HG03558 (cell line): ENCODE data around the gene CUX1.
"Not testable (repeated sequence)": the region's sequence is repeated elsewhere in the genome, so short reads cannot be mapped to it uniquely, and the experiment has no call there.

ENCODE experiments used
- ATAC-seq: cut with Tn5 transposase; IDR thresholded peaks from one replicate; pipeline ENCODE4 v1.9.1; 2021; ENCODE audit warnings: moderate number of reproducible peaks; ENCODE audit not compliant: unreplicated experiment; ENCODE audit errors: extremely low read depth

Gene CUX1

DNA sequence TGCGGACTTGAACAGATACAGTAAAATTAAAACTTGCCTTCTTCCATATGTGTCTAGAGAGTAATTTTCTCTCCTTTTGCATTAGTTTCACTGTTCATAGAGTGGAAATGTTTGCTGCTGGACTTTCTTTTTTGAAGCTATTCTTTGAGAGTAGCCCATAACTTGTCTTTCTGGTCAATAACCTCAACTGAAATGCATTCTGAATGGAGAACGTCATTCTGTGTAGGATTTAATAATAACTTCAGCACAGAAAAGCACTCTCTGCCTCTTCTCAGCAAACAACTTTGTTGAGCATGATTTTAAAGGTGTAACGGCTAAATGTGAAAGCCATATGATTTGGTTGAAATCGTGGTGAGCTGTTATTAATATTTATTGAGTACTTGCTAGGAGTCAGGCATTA lies 111.8 kb downstream of the CUX1 start:
- no peak for ATAC-seq

DNA sequence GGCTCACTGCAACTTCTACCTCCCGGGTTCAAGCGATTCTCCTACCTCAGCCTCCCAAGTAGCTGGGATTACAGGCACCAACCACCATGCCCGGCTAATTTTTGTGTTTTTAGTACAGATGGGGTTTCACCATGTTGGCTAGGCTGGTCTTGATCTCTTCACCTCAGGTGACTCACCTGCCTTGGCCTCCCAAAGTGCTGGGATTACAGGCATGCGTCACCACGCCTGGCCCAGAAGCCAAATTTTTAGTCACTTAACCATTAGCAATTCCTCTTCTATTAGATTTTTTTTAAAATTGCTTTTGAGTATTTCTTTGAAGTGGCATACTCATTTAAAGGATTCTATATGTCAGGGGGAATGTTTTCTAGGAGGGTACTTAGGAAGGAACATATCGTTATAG lies 112.5 kb downstream of the CUX1 start:
- ATAC-seq = not testable (repeated sequence)

DNA sequence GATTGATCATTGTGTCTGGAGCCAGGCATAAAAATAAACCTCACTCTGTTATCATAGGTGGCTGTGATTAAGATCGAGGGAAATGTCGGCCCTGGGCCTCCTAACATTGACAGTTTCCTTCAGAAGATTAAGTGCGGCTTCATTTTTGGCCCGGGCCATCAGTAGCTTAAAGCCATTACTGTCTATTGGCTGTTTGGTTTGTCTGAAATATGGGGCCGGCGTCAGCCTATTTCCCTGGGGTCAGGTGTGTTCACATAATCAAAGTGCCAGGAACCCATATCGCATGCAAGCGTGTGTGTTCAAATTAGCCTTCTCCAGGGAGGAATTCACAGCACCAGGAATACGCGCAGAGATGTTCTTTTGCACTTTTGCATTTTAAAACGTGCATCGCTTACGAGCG lies 114.7 kb downstream of the CUX1 start:
- no peak for ATAC-seq

DNA sequence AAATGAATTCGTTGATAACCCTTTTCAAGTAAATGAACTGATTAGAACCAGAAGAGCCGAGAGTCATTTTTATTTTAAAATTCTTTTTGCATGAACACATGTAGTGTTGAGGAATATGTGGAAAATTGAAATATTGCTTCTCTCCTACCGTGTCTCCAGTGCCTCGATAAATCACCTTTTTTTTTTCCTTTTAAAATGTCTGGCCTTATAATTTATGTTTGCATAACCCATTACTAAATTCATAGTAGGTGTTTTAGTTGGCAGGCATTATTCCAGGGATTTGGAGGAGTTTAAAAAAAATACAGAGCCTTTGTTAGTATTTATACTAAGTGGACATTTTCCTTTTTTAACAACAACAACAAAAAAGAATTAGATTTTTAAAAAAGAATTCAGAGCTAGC lies 115.6 kb downstream of the CUX1 start:
- no peak for ATAC-seq

DNA sequence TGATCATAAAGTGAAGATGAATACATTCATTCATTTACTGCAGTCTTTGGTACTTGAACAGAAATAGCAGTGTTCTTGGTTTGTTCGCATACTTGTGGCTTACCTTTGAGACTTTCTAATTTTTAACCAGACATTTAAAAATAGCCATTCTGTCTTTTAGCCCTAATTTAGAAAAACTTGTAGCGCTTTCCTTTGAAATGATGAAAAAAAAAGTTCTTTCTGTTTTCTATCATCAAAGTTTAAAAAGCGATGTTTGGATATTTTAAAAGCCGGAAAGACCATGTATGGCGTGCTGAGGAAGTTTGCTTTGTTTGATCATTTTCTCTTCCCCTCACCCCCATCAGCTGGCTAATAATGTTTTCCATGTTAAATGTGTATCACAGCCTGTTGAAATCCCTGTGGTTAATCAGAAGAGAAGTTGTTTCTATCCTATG lies 116.3 kb downstream of the CUX1 start:
- ATAC-seq = no peak

DNA sequence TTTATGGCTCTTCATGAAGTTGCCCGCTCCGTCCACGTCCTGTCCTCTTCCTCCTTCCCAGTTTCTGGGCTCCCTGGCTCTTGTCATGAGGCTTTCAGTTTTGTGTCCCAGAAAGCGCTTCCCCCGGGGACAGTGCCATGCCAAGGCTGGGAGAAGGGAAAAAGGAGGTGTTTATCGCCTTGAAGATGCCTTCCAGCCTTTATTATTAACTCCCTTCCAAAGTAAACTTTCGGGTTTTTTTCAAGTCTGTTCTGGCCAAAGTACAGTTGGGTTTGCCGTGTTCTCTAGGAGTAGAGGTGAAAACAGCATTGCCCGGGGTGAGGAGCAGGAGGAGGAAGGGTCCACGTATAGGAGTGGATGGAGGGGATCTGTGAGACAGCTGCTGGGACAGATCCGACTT lies 117.2 kb downstream of the CUX1 start:
- no peak for ATAC-seq

DNA sequence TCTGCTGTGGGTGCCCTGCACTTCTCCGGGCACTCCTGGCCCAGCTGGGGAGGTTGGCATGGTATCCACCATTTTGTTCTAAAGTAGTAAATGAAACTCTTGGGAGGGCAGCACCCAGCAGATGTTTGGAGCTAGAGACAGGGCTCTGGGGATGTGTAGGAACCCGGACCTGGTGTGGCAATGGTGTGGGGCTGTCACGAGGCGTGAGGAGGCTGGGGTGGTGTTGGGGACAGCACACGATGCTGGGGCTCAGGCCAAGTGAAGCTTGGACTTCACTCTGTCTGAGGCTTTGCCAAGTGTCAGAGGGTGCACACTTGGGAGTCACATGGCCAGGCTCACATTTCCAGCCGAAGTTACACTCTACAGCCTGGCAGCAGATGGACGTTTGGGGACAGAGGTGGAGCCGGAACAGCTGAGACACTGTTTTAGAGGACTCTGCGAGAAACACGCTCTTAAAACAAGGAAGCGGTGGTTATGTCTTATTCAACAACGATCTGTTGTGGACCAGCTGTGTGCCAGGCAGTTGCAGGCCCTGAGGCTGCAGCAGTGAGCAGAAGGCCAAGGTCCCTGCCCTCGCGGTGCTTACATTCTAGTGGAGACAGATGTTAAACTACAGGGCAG lies 118.2 kb downstream of the CUX1 start:
- ATAC-seq = no peak

DNA sequence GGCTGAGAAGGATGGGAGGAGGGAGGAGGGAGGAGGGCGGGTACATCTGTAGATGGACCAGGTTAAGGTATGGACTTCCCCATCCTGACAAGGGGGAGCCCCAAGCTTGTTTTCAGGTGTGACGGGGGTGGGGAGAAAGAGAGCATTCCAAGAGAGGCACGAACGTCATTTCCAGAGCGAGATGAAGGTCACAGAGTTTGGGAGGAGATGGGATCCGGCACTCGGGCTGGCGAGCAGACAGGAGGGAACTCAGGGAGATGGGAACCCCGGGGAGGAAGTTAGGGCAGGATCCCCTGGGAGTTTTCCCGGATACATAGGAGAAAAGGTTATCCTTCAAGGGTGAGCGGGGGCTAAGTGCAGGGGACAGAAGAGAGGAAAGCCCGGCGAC lies 118.8 kb downstream of the CUX1 start:
- ATAC-seq = no peak

DNA sequence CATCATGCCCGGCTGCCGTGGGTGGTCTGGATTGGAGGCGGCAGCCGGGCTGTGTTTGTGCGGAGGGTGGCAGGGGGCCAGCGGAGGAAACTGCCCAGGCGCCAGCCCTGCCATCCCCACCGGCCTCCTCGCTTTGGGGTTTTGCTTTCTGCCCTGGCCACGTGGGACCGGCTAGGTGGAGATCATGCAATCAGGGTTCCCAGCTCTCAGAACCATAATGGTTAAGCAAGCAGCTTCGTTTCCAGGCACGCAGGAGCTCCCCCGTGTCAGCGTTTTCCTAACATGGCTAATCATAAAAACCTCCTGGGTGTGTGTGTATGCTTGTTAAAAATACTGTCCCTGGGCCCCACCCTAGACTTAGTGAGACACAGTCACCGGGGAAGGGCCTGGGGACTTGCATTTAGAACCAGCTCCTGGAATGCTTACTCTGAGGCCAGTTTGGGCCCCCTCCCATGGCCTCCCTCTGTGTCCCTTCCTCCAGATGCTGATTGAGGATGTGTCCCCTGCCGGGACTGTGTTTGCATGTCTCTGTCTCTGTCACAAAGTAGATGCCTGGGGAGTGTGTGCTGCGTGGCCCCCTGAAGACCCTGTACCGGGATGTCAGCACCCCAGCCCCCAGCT lies 119.3 kb downstream of the CUX1 start:
- ATAC-seq = no peak

DNA sequence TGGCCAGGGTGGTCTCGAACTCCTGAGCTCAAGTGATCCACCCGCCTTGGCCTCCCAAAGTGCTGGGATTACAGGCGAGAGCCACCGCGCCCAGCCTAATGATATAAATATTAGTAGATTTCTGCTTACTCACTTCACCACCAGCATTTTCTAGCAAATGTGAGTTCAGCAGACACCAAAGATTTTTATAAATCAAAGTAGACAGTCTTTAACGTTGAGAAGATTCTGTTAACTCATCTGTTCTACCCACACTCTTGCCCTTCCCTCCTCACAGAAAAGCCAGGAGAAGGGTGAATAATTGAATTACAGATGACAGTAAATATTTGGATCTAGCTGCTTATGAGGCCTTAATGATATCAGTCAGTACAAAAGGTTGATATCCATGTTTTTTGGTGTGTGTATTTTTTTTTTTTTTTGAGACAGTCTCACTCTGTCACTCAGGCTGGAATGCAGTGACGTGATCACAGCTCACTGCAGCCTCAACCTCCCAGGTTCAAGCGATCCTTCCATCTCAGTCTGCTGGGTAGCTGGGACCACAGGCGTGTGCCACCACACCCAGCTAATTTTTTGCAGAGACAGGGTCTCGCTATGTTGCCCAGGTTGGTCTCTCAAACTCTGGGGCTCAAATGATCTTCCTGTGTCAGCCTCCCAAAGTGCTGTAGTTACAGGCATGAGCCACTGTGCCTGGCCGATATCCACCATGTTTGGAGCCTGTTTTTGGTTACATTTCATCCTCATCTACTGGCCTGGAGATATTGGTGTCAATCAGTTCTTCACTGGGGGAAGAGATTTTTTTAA lies 120.5 kb downstream of the CUX1 start:
- no peak for ATAC-seq

DNA sequence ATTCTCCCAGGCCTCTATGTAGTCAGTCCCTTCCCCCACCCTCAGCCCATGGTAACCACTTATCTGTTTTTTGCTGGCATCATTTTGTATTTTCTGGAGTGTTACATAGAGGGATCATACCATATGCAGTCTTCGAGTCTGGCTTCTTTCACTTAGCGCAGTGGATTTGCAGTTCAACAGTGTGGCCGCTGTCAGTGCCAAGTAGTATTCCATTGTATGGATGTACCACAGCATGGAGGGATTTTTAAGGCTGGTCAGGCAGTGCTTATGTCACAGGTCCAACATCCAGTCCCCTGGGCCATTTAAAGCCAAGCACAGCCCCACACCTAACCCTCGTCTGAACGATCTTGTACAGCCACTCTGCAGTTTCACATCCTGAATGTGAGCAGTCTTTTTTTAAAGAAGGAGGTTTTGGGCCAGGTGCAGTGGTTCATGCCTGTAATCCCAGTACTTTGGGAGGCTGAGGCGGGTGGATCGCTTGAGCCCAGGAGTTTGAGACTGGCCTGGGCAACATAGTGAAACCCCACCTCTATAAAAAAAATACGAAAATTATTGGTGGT lies 121.8 kb downstream of the CUX1 start:
- no peak for ATAC-seq

DNA sequence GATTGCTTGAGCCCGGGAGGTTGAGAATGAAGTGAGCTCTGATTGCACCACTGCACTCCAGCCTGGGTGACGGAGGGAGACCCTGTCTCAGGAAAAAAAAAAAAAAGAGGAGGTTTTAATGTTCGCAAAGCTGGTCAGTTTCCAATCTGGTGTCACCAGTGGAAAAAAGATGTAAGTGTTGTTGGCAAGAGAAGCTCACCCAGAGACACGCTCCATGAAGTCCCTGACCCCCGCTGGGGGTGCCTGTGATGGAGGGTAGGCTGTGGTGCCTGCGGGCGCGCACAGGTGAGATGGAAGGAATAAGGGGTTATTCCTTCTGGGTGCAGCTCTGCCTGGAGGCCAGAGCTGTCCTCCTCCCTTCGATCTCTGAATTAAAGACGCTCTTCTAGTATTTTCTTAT lies 122.7 kb downstream of the CUX1 start:
- no peak for ATAC-seq

DNA sequence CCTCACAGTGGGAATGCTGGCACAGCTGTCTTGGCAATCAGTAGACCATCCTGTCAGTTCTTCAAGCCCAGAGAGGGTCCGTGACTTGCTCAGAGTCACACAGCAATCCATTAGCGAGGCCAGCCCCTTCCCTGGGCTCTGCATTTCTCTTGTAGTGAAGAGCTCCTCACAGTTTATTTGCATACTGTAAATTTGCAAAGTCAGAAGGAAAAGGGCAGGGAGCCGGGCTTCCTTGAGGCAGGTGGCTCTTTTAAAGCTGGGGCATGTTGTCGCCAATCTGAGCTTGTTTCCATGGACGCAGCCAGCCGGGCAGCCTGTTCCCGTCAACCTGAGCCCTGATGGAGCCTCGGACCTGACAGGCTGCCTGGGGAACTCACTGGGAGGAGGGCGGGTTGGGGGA lies 123.4 kb downstream of the CUX1 start:
- ATAC-seq = no peak

DNA sequence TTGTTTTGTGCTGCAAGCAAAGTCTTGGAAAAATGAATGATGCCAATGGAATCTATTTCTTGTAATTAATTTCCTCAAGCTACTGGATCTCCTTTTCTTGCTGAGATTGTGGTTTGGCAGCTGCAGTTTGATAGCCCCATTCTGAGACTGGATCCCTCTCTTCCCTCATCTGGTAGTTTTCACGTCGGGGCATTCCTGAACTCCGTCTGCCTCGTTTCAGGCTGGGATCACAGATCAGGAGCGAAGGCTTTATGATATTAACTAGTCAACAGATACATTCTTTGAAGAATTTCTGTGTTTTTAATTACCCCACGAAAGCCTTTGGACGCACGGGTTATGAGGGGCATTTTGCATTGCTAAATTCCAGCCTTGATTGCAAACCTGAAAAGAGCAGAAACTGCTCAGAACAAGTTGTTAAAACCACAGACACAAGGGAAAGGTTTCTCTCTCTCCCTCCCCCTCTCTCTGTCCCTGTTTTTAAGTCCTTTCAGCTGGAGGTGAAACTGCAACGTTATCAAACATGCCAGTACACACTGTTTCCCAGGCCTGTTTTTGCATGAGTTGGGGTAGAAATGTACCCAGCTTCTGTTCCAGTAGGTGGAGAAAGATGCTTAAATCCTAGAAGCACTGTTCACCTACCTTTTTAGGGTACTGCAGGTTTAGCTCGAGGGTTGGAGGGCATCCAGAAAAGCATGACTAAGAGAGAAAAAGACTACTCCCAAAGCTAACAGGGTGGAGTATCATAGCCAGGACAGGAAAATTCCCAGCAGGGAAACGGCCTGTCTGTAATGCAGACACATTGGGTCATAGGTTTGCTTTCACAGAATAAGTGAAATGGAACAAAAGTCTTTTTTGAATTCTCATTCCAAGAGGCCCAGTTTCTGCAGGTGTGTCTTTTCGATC lies 124.3 kb downstream of the CUX1 start:
- ATAC-seq = no peak

DNA sequence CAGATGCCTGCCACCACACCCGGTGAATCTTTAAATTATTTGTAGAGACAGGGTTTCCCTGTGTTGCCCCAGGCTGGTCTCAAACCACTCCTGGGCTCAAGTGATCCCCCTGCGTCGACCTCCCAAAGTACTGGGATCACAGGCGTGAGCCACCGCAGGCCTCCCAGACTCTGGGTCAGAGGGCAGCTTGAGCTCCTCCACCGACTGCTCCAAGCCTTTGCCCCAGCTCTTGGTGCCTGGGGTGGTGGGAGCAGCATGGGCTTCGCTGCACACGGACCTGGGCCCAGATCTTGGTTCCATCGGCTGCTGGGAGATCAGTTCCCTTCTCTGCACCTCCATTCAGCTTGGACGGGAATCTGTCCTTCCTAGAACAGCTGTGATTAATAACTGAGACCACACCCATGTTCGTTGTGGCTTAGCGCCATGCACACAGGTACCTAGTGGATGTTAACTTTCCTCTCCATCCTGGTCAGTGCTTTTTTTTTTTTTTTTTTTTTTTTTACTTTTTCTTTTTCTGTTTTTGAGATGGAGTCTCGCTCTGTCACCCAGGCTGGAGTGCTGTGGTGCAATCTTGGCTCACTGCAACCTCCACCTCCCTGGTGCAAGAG lies 125.3 kb downstream of the CUX1 start:
- no peak for ATAC-seq

DNA sequence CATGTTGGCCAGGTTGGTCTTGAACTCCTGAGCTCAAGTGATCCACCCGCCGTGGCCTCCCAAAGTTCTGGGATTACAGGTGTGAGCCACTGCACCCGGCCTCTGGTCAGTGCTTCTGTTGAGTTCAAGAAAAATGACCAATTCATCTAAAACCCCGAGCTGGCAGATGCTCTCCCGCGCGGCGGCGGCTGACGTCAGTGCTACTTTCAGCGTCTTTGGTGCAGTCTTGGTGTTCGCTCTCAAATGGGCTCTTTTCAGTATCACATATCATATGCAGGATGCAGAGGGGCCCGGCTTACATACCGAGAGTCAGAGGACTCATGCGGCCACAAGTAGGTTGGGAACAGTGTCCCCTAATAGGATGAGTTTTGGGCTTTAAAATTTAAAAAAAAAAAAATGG lies 125.9 kb downstream of the CUX1 start:
- ATAC-seq = no peak

DNA sequence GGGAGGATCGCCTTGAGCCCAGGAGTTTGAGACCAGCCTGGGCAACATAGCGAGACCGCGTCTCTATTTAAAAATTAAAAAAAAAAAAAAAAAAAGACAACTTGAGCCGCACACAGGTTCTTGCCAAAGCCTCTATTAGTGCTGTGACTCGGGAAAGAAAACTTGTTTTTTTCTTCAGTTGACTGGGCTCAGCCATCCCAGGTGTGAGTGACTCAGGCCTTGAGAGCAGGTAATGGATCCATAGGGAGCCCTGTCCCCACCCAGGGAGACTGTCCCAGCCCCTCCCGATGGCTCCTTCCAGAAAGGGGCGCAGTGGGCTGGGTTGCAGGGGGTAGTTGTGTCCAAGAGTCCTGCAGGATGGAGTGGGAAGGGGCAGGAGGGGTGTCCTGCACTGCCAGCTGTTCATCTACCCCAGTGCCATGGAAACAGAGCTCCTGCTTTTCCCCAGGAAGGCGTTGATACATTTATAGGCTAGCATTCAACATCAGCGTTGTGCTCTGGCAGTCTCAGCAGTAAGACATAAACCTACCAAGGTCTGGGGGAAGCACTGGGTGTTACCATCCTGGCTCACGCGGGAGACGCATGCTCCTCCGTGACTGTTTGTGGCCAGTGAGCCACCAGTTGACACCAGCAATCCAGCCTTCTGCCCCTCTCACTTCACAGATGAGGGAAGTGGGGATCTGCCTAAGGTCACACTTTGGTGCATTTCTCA lies 126.6 kb downstream of the CUX1 start:
- no peak for ATAC-seq

DNA sequence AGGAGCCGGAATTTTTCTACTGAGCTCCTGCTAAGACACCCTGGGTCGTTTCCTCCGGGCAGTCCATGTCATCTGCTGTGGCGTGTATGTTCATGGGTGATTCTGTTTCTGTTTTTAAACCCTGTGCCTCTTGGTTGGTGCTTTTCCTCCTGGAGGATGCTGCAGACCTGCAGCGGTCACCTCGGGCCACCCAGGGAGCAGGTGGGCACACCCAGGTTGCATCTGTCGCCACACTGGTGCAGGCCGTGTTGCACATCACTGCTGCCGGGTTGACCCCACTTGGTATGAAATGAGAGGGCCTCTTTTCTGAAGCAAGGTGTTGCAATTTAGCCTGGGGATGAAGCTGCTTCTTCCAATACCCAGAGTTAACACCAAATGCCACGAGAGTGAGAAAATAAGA lies 127.2 kb downstream of the CUX1 start:
- ATAC-seq = no peak

DNA sequence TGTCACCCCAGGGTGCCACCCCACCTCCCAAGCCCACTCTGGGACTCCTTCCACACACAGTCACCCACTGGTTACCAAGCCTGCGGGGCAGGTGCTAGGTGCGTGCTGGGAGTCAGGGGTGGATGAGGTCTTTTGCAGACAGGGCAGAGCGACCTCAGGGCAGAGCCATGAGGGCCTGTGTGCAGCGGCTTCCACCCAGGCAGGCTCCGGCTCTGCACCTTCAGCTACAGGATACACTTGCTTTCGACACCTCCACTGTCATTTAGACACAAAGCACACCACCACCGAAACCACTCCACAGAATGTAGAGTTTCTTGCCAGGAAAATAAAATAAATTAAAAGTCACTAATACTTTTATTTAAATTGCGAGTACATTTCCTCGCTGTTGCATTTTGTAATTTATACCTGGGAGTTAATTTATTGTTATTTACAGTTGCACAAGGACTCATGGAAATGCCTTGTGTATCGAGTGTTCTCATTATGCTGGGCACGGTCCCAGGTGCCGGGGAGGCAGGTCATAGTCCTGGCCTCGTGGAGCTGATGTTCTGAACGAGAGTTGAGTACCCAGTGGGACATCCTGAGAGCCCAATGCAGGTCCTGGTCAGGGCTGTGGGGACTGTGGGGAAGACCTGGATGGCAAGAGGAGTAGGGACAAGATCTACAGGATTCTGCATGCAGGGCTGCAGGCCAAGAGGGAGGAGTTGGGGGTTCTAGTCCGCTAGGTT lies 127.8 kb downstream of the CUX1 start:
- ATAC-seq = no peak
